A549 (cell line): ENCODE measurements around the gene TFF3. TPM values are rescaled to one million over a fixed set of nuclear protein-coding genes. Genes with fewer than 3 reads are reported as not detected.

Experiments
- ATAC-seq, 2 experiments: fragments of 200-7000 bp in 1 of 2; fragments of >200 bp in 1 of 2; cut with Nextera tagmentation in 1 of 2; cut with Tn5 transposase in 1 of 2; 3 replicates each; pipeline versions ENCODE4 v1.8.0 to v1.9.1; 2018 to 2020; ENCODE audit warnings: mild to moderate bottlenecking in 1 of 2, moderate library complexity in 1 of 2
- CTCF ChIA-PET: fragments of 300-600 bp; sonication (Branson Sonifier 250); formaldehyde crosslinking; extraction: SDS; loops from one replicate; lab custom pipeline; 2021; ENCODE audit warnings: antibody characterized with exemption, inconsistent platforms; lab: Yijun Ruan, JAX
- POLR2A ChIA-PET: fragments of 350-600 bp; formaldehyde crosslinking; extraction: SDS; loops from one replicate; lab custom pipeline; 2021; ENCODE audit warnings: antibody characterized with exemption, inconsistent platforms; lab: Yijun Ruan, JAX
- DNase-seq, 2 experiments: peaks; one replicate each; pipeline versions ENCODE4 v3.0.0 to v3.0.0-alpha.2; 2011 to 2016; ENCODE audit warnings: low read depth in 1 of 2, low spot score in 1 of 2
- FAIRE-seq: peaks from 2 replicates; lab custom pipeline; 2011; peaks lifted over from hg19 to GRCh38; lab: Jason Lieb, UNC
- H3K27ac ChIP-seq, 2 experiments: fragments of >200 bp; sonication (Bioruptor Twin); formaldehyde crosslinking; 3 replicates each; pipeline ENCODE4 v1.5.1; 2016 to 2017
- H3K4me1 ChIP-seq: fragments of >200 bp; sonication (Bioruptor Twin); formaldehyde crosslinking; 3 replicates; pipeline ENCODE4 v1.6.1; 2016
- H3K4me2 ChIP-seq: fragments of >200 bp; sonication (Bioruptor Twin); formaldehyde crosslinking; 3 replicates; pipeline ENCODE4 v1.6.1; 2016
- H3K4me3 ChIP-seq: fragments of >200 bp; sonication (Bioruptor Twin); formaldehyde crosslinking; 3 replicates; pipeline ENCODE4 v1.5.1; 2016
- H3K9me3 ChIP-seq: fragments of >200 bp; sonication (Bioruptor Twin); formaldehyde crosslinking; 3 replicates; pipeline ENCODE4 v1.6.1; 2016
- CBX2 ChIP-seq: fragments of 200-600 bp; sonication (generic); IDR thresholded peaks from 2 replicates; pipeline ENCODE4 v1.6.1; 2016; ENCODE audit warnings: low read depth, mild to moderate bottlenecking, borderline replicate concordance
- CEBPB ChIP-seq, 2 experiments: fragments of >200 bp in 1 of 2; sonication (Bioruptor Twin) in 1 of 2; formaldehyde crosslinking in 1 of 2; IDR thresholded peaks; 2 replicates each; pipeline ENCODE4 v1.6.1; 2012 to 2016
- CHD4 ChIP-seq: fragments of 200-600 bp; sonication (generic); IDR thresholded peaks from 2 replicates; pipeline ENCODE4 v1.6.1; 2016; ENCODE audit warnings: antibody characterized with exemption, mild to moderate bottlenecking, borderline replicate concordance
- EP300 ChIP-seq, 2 experiments: fragments of >200 bp; sonication (Bioruptor Twin); formaldehyde crosslinking; IDR thresholded peaks; 2 replicates in 1 of 2; 3 replicates in 1 of 2; pipeline ENCODE4 v1.6.1; 2016 to 2017
- ESRRA ChIP-seq: fragments of 150-350 bp; IDR thresholded peaks from 2 replicates; pipeline ENCODE4 v1.6.1; 2014; ENCODE audit warnings: mild to moderate bottlenecking, low read length, borderline replicate concordance
- HOXB5 ChIP-seq: fragments of 250-450 bp; sonication (Bioruptor Pico); IDR thresholded peaks from 2 replicates; pipeline ENCODE4 v1.5.0; 2020; ENCODE audit warnings: mild to moderate bottlenecking, moderate library complexity
- KDM5A ChIP-seq: fragments of 200-600 bp; sonication (generic); IDR thresholded peaks from 2 replicates; pipeline ENCODE4 v1.6.1; 2016; ENCODE audit warnings: antibody characterized with exemption, mild to moderate bottlenecking
- MAFK ChIP-seq: fragments of 450-650 bp; IDR thresholded peaks from 2 replicates; pipeline ENCODE4 v1.6.1; 2014; ENCODE audit not compliant: partially characterized antibody
- PHF8 ChIP-seq: fragments of 200-600 bp; sonication (generic); IDR thresholded peaks from 2 replicates; pipeline ENCODE4 v1.6.1; 2016; ENCODE audit warnings: low read depth, mild to moderate bottlenecking, antibody characterized with exemption, moderate library complexity, borderline replicate concordance
- POLR2A ChIP-seq: IDR thresholded peaks from 2 replicates; pipeline ENCODE4 v1.6.1; 2012; ENCODE audit warnings: mild to moderate bottlenecking, low read length
- POLR2AphosphoS2 ChIP-seq: conservative IDR thresholded peaks from 2 replicates; pipeline ENCODE4 v1.6.1; 2012; ENCODE audit warnings: low read length, improper control_type of control experiment, inconsistent platforms
- RAD21 ChIP-seq, 2 experiments: fragments of >200 bp in 1 of 2; sonication (Bioruptor Twin) in 1 of 2; formaldehyde crosslinking in 1 of 2; IDR thresholded peaks in 1 of 2; conservative IDR thresholded peaks in 1 of 2; 2 replicates in 1 of 2; 3 replicates in 1 of 2; pipeline ENCODE4 v1.6.1; 2012 to 2018; ENCODE audit warnings: inconsistent platforms in 1 of 2
- SREBF2 ChIP-seq: fragments of 450-650 bp; IDR thresholded peaks from 2 replicates; pipeline ENCODE4 v1.6.1; 2014; ENCODE audit warnings: mild to moderate bottlenecking, moderate library complexity
- TFCP2L1 ChIP-seq: fragments of 250-450 bp; sonication (Bioruptor Pico); IDR thresholded peaks from 2 replicates; pipeline ENCODE4 v1.5.0; 2021; ENCODE audit warnings: mild to moderate bottlenecking
- ZC3H11A ChIP-seq: fragments of 450-650 bp; IDR thresholded peaks from 2 replicates; pipeline ENCODE4 v1.6.1; 2014; ENCODE audit warnings: antibody characterized with exemption, mild to moderate bottlenecking
- ZSCAN20 ChIP-seq: fragments of 250-450 bp; sonication (Bioruptor Pico); IDR thresholded peaks from 2 replicates; pipeline ENCODE4 v1.8.0; 2022; ENCODE audit warnings: mild to moderate bottlenecking, moderate library complexity
- WGBS: methylation state at CpG from one replicate; pipeline ENCODE4 v1.1.6; 2017; ENCODE audit errors: missing lambda C conversion rate; 5-methylcytosine and 5-hydroxymethylcytosine counted together
- polyA plus RNA-seq, 4 experiments: library from polyadenylated mRNA; depleted of rRNA in 3 of 4; stranded (reverse); fragments of >200 nt; fragmentation: RNase III in 1 of 4; extraction: RNeasy Plus Mini Kit Qiagen cat#74134 plus additional on column Dnase treatment in 1 of 4; gene quantifications; 2 replicates in 3 of 4; 3 replicates in 1 of 4; pipeline ENCODE4 v1.2.3, GENCODE V29; 2011 to 2017
- TF ChIP-seq, protein P1 (sequence below): IDR thresholded peaks from 2 replicates; pipeline ENCODE4 v1.6.1; 2012; ENCODE audit warnings: low read depth, borderline replicate concordance
- TF ChIP-seq, protein P2 (sequence below): fragments of >200 bp; sonication (Bioruptor Twin); formaldehyde crosslinking; IDR thresholded peaks from 3 replicates; pipeline ENCODE4 v1.6.1; 2016
- TF ChIP-seq, protein P3 (sequence below): fragments of 250-450 bp; sonication (Bioruptor Pico); IDR thresholded peaks from 2 replicates; pipeline ENCODE4 v1.5.0; 2020; ENCODE audit warnings: low read depth, mild to moderate bottlenecking, moderate library complexity
- TF ChIP-seq, protein P4 (sequence below): fragments of 150-350 bp; IDR thresholded peaks from 2 replicates; pipeline ENCODE4 v1.6.1; 2014; ENCODE audit warnings: low read depth, mild to moderate bottlenecking, low read length
- TF ChIP-seq, protein P5 (sequence below): IDR thresholded peaks from 2 replicates; pipeline ENCODE4 v1.6.1; 2012
- TF ChIP-seq, protein P6 (sequence below): fragments of >200 bp; sonication (Bioruptor Twin); formaldehyde crosslinking; IDR thresholded peaks from 3 replicates; pipeline ENCODE4 v1.5.1; 2016
- TF ChIP-seq, protein P7 (sequence below): IDR thresholded peaks from 2 replicates; pipeline ENCODE4 v1.6.1; 2012

The TFF3 gene
- polyA plus RNA-seq, 2 of the 4 experiments (the other 2 are of a cell fraction), result 0.43 TPM; not detected in 1

DNA sequence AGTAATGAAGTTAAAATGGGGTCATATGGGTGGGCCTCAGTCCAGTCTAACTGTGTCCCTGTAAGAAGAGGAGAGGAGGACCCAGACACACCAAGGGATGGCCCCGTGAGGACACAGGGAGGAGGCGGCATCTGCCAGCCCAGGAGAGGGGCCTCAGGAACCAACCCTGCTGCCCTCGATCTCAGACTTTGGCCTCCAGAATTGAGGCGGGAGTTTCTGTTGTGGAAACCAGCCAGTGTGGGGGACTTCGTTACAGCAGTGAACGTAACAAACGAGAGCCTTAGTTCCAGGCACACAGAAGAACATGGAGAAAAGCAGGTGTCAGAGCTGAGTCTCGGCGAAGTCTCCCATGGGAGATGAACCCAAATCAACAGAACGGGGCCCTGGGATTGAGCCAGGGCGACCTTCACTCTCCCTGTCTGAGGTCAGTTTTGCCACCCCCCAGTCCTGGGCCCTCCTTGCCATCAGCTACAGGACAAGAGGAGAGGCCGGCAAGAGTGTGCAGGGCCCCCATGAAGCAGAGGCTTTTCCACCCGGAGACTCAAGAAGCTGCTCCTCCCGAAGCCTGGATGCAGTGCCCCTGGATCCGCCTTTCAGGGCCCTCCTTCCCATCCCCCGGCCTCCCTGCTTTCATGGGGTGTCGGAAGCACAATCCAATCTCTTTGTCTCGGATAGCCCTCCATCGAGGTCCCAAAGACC, 36.6 kb downstream of the TFF3 start (continued):
- TF ChIP-seq PHF8 (no peak), SREBF2 (no peak), POLR2A (no peak), CEBPB (IDR thresholded peaks at IDR 0.05) (no peak), HOXB5 (no peak)
- TF ChIP-seq, all 56 proteins: peak for 0

DNA sequence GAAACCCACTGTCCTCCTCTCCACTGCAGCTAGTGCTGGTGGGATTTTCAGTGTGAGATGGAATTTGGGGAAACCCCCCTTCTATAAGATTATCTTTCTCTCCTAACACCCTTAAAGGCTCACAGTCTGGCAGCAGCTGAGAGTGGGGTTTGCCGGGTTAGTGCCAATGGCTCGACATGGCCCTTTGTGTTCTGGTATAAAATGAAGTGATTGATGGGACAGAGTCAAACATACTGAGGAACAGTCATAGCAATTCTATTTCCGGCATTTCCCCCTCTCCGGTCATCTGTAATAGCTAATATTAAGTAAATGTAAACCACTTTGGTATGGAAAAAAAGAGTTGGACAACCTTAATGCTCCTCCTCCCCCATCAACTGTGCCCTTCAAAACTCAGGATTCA, 37.6 kb downstream of the TFF3 start:
- H3K4me3 ChIP-seq, result no peak overlapping the region
- H3K9me3 ChIP-seq, result no peaks in the 10 kb centered on the region
- no peak overlapping the region for H3K4me2 ChIP-seq
- H3K4me1 ChIP-seq, result no peaks in the 10 kb centered on the region
- no peak for FAIRE-seq
- TF ChIP-seq, protein P1, sequence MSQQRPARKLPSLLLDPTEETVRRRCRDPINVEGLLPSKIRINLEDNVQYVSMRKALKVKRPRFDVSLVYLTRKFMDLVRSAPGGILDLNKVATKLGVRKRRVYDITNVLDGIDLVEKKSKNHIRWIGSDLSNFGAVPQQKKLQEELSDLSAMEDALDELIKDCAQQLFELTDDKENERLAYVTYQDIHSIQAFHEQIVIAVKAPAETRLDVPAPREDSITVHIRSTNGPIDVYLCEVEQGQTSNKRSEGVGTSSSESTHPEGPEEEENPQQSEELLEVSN, result no peak
- TF ChIP-seq, protein P2, sequence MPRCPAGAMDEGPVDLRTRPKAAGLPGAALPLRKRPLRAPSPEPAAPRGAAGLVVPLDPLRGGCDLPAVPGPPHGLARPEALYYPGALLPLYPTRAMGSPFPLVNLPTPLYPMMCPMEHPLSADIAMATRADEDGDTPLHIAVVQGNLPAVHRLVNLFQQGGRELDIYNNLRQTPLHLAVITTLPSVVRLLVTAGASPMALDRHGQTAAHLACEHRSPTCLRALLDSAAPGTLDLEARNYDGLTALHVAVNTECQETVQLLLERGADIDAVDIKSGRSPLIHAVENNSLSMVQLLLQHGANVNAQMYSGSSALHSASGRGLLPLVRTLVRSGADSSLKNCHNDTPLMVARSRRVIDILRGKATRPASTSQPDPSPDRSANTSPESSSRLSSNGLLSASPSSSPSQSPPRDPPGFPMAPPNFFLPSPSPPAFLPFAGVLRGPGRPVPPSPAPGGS, result no peak
- TF ChIP-seq EP300 (IDR thresholded peaks at IDR 0.05), result no peak
- TF ChIP-seq, protein P3, sequence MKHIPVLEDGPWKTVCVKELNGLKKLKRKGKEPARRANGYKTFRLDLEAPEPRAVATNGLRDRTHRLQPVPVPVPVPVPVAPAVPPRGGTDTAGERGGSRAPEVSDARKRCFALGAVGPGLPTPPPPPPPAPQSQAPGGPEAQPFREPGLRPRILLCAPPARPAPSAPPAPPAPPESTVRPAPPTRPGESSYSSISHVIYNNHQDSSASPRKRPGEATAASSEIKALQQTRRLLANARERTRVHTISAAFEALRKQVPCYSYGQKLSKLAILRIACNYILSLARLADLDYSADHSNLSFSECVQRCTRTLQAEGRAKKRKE (CRISPR knock-in tag), result no peak
- no peak for TF ChIP-seq RAD21 (conservative IDR thresholded peaks at IDR 0.05 in 1 of 2, IDR thresholded peaks at IDR 0.05 in 1 of 2)
- TF ChIP-seq, protein P4, sequence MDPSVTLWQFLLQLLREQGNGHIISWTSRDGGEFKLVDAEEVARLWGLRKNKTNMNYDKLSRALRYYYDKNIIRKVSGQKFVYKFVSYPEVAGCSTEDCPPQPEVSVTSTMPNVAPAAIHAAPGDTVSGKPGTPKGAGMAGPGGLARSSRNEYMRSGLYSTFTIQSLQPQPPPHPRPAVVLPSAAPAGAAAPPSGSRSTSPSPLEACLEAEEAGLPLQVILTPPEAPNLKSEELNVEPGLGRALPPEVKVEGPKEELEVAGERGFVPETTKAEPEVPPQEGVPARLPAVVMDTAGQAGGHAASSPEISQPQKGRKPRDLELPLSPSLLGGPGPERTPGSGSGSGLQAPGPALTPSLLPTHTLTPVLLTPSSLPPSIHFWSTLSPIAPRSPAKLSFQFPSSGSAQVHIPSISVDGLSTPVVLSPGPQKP, result no peak
- no peak for TF ChIP-seq HOXB5
- no peak for TF ChIP-seq ZC3H11A
- no peak for TF ChIP-seq CBX2
- no peak for TF ChIP-seq POLR2AphosphoS2
- H3K27ac ChIP-seq, result no peak overlapping the region
- WGBS, result 57% methylated on average over 4 of the region's 4 CpGs
- no peak for ATAC-seq
- no peak for DNase-seq
- POLR2A ChIA-PET, result no interaction called here
- CTCF ChIA-PET, result no interaction called here

DNA sequence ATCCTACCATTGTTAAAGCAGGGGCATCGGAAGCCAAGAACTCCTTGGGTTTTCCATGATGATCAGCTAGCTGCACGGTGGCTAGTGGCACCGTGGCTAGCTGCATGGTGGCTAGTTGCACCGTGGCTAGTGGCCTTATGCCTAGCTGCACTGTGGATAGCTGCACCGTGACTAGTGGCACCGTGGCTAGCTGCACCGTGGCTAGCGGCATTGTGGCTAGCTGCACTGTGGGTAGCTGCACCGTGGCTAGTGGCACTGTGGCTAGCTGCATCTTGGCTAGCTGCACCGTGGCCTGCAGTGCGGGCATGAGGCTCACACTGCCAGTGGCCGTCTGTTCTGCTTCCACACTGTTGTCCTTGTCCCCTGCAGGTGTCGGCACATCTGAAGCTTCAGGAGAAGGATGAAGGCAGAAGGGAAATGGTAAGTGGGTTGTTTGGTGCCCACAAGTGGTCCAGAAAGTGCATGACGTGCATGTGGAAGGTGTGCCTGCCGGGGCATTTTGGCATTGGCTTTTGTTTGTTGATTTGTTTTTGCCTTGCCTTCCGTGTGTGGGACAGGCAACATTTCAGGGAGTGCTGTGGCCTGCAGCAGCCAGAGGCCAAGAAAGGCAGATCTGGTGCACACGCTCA, 38.6 kb downstream of the TFF3 start:
- CTCF ChIA-PET, result interaction anchor here (1.0 to 1.3 kb wide), 4 partner anchors 9 to 131 kb away, joined by 3 to 8 read pairs (median 4); no protein-coding TSS in a partner anchor

DNA sequence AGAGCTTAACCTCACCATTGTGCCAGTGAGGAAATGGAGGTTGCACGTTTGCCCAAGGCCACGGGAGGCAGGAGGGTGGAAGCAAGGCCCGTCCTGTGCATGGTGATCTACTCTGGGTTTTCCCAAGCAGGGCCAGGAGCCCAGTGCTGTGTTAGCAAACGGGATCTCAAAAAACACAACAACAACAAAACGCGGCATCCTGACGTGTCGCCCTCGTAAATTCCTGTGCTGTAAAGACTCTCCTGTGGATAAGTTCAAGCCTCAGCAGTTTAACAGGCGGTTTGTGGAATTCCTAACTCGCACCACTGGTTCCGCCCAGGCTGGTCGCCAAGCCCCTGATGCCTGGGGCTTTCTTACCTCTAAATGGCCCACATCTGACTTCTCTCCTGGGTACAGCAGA, 39.1 kb downstream of the TFF3 start:
- no peaks in the 10 kb centered on the region for H3K4me1 ChIP-seq
- ATAC-seq (no peak), FAIRE-seq (no peak), DNase-seq (no peak)
- no peak overlapping the region for H3K4me3 ChIP-seq
- ChIA-PET POLR2A (no interaction called here), CTCF (interaction anchor here (1.0 to 1.3 kb wide), 4 partner anchors 10 to 130 kb away, joined by 3 to 8 read pairs (median 4); no protein-coding TSS in a partner anchor)
- WGBS, result 71% methylated on average over 13 of the region's 13 CpGs
- no peaks in the 10 kb centered on the region for H3K9me3 ChIP-seq
- H3K27ac ChIP-seq, result no peak overlapping the region
- H3K4me2 ChIP-seq, result no peak overlapping the region
- TF ChIP-seq, protein P5, sequence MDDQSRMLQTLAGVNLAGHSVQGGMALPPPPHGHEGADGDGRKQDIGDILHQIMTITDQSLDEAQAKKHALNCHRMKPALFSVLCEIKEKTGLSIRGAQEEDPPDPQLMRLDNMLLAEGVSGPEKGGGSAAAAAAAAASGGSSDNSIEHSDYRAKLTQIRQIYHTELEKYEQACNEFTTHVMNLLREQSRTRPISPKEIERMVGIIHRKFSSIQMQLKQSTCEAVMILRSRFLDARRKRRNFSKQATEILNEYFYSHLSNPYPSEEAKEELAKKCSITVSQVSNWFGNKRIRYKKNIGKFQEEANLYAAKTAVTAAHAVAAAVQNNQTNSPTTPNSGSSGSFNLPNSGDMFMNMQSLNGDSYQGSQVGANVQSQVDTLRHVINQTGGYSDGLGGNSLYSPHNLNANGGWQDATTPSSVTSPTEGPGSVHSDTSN, result no peak
- TF ChIP-seq TFCP2L1 (CRISPR knock-in tag) (no peak), ESRRA (no peak), KDM5A (no peak), MAFK (no peak), ZSCAN20 (CRISPR knock-in tag) (no peak), POLR2AphosphoS2 (no peak)
- TF ChIP-seq, protein P6, sequence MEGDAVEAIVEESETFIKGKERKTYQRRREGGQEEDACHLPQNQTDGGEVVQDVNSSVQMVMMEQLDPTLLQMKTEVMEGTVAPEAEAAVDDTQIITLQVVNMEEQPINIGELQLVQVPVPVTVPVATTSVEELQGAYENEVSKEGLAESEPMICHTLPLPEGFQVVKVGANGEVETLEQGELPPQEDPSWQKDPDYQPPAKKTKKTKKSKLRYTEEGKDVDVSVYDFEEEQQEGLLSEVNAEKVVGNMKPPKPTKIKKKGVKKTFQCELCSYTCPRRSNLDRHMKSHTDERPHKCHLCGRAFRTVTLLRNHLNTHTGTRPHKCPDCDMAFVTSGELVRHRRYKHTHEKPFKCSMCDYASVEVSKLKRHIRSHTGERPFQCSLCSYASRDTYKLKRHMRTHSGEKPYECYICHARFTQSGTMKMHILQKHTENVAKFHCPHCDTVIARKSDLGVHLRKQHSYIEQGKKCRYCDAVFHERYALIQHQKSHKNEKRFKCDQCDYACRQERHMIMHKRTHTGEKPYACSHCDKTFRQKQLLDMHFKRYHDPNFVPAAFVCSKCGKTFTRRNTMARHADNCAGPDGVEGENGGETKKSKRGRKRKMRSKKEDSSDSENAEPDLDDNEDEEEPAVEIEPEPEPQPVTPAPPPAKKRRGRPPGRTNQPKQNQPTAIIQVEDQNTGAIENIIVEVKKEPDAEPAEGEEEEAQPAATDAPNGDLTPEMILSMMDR, result no peak
- TF ChIP-seq, protein P1, result no peak
- TF ChIP-seq, protein P7, sequence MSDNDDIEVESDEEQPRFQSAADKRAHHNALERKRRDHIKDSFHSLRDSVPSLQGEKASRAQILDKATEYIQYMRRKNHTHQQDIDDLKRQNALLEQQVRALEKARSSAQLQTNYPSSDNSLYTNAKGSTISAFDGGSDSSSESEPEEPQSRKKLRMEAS, result no peak

More for the DNA sequence above, 38.6 kb downstream of the TFF3 start:
- Histone ChIP-seq H3K4me3 (no peak overlapping the region), H3K27ac (no peak overlapping the region), H3K9me3 (no peaks in the 10 kb centered on the region), H3K4me1 (no peaks in the 10 kb centered on the region), H3K4me2 (no peak overlapping the region)
- ATAC-seq (no peak), DNase-seq (no peak), FAIRE-seq (no peak)
- TF ChIP-seq CHD4, result no peak
- 85% methylated on average over 7 of the region's 17 CpGs for WGBS
- POLR2A ChIA-PET, result no interaction called here
